ENCODE data around the gene SLC29A4.

GRCh38 chr7:5291301-5291700 lies 8.6 kb downstream of the SLC29A4 start:
- TF ChIP-seq EZH2 (IDR thresholded peaks at IDR 0.05; ENCODE audit: borderline replicate concordance, low read depth, low read length, poor library complexity, severe bottlenecking) (no peak), CTCF (conservative IDR thresholded peaks at IDR 0.05; ENCODE audit: low read depth, low read length) (no peak)

All from A673 (cell line).